Brain pericyte (primary cell): ENCODE data around the gene AK1.

Experiments
- DNase-seq: peaks from one replicate; pipeline ENCODE4 v3.0.0-alpha.2; 2012; ENCODE audit warnings: low read depth, low spot score

The AK1 gene

GRCh38 chr9:127909839-127910273 lies 32.4 kb upstream of the AK1 start:
- DNase-seq = no peak

- DNase-seq = no peak
These were observed 31.1 kb upstream of the AK1 start for GRCh38 chr9:127908660-127908926.

- no peak for DNase-seq
These were observed 30.6 kb upstream of the AK1 start for GRCh38 chr9:127907867-127908659.

GRCh38 chr9:127905788-127906191 lies 28.3 kb upstream of the AK1 start:
- no peak for DNase-seq

- no peak for DNase-seq
These were observed 27.7 kb upstream of the AK1 start for GRCh38 chr9:127905004-127905728.

- no peak for DNase-seq
These were observed 27.1 kb upstream of the AK1 start for GRCh38 chr9:127904561-127905003.

GRCh38 chr9:127903557-127904475 lies 26.3 kb upstream of the AK1 start:
- no peak for DNase-seq

- DNase-seq = no peak
These were observed 21.9 kb upstream of the AK1 start, which contains the start of gene ST6GALNAC6 for GRCh38 chr9:127899128-127899943. ST6GALNAC6 (minus strand) TSS chr9:127899603; CDS start chr9:127897981, 1,622 bp downstream.

- no peak for DNase-seq
These were observed 21.1 kb upstream of the AK1 start for GRCh38 chr9:127898433-127899127.

GRCh38 chr9:127897193-127897692 lies 19.8 kb upstream of the AK1 start:
- DNase-seq = no peak

GRCh38 chr9:127896395-127897192 lies 19.1 kb upstream of the AK1 start:
- DNase-seq = no peak

GRCh38 chr9:127895811-127896210 lies 18.3 kb upstream of the AK1 start:
- no peak for DNase-seq

GRCh38 chr9:127893392-127893791 lies 15.9 kb upstream of the AK1 start:
- no peak for DNase-seq

GRCh38 chr9:127892831-127893230 lies 15.4 kb upstream of the AK1 start:
- no peak for DNase-seq

GRCh38 chr9:127890053-127890452 lies 12.6 kb upstream of the AK1 start:
- DNase-seq = no peak

- DNase-seq = no peak
These were observed 10.3 kb upstream of the AK1 start for GRCh38 chr9:127887792-127888191.

- DNase-seq = no peak
These were observed 9.0 kb upstream of the AK1 start for GRCh38 chr9:127886401-127886972.

- no peak for DNase-seq
These were observed 8.2 kb upstream of the AK1 start for GRCh38 chr9:127885508-127886281.
